22Rv1 (cell line): Measurements from ENCODE around the gene ZNF697.

Experiments
- CTCF ChIP-seq: fragments of 450-650 bp; IDR thresholded peaks from 2 replicates; pipeline ENCODE4 v1.5.1; 2017; ENCODE audit warnings: mild to moderate bottlenecking
- ZFX ChIP-seq: fragments of 450-650 bp; IDR thresholded peaks from 2 replicates; pipeline ENCODE4 v1.6.1; 2017; ENCODE audit warnings: antibody characterized with exemption, borderline replicate concordance

DNA sequence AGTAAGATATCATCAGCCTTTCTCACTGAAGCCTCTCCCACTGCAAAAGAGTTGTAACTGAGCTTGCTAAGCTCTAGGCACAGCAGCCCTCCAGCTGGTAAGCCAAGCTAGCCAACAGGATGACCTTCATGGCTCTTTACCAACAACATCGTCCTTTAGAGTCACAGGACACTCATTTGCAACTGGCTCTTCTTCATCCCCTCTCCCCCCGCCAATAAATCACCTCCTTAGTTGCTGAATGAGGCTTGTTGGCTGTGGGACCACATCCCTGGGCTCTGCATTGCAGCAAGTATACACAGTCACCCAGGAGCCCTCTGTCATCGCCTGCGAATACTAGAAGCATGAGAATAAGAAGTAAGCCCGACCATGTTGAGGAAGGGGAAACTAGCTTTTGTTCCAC, 16.0 kb upstream of the ZNF697 start:
- TF ChIP-seq CTCF: no peak
- TF ChIP-seq ZFX: no peak
